GM23338 (cell line): ENCODE data around the gene MMS19. TPM values are rescaled to one million over a fixed set of nuclear protein-coding genes. Genes with fewer than 3 reads are reported as not detected.
A peak's percentile ranks its signal among the peaks of the same experiment; 100 is the strongest.

ENCODE experiments used
- ATAC-seq: fragments of 200-7000 bp; cut with Tn5 transposase; 3 replicates; pipeline ENCODE4 v1.9.1; 2020
- DNase-seq: peaks from one replicate; pipeline ENCODE4 v3.0.0-alpha.2; 2015; ENCODE audit warnings: low spot score
- H2AFZ ChIP-seq: fragments of 200-600 bp; sonication (generic); 2 replicates; pipeline ENCODE4 v1.8.0; 2016; ENCODE audit warnings: antibody characterized with exemption, mild to moderate bottlenecking, moderate library complexity
- H3F3A ChIP-seq: fragments of 200-600 bp; sonication (generic); replicated peaks from 2 replicates; pipeline ENCODE4 v1.8.0; 2017; ENCODE audit warnings: antibody characterized with exemption, mixed run types, low read depth
- H3K27ac ChIP-seq: fragments of 200-600 bp; sonication (generic); 2 replicates; pipeline ENCODE4 v1.6.1; 2016; ENCODE audit warnings: low read depth
- H3K27me3 ChIP-seq: fragments of 200-600 bp; sonication (generic); 2 replicates; pipeline ENCODE4 v1.8.0; 2016; ENCODE audit warnings: mild to moderate bottlenecking, mixed run types, moderate library complexity; ENCODE audit not compliant: insufficient read depth
- H3K36me3 ChIP-seq: fragments of 200-600 bp; sonication (generic); 2 replicates; pipeline ENCODE4 v1.8.0; 2016; ENCODE audit warnings: mild to moderate bottlenecking; ENCODE audit not compliant: insufficient read depth
- H3K4me1 ChIP-seq: fragments of 200-600 bp; sonication (generic); 2 replicates; pipeline ENCODE4 v1.8.0; 2016; ENCODE audit warnings: mild to moderate bottlenecking, moderate library complexity; ENCODE audit not compliant: insufficient read depth
- H3K4me2 ChIP-seq: fragments of 200-600 bp; sonication (generic); 2 replicates; pipeline ENCODE4 v1.7.1; 2017; ENCODE audit warnings: mixed run types
- H3K4me3 ChIP-seq: fragments of 200-600 bp; sonication (generic); 2 replicates; pipeline ENCODE4 v1.6.1; 2016; ENCODE audit warnings: mixed run types
- H3K79me2 ChIP-seq: fragments of 200-600 bp; sonication (generic); replicated peaks from 2 replicates; pipeline ENCODE4 v1.8.0; 2017; ENCODE audit warnings: mild to moderate bottlenecking; ENCODE audit not compliant: insufficient read depth
- H3K9me2 ChIP-seq: fragments of 200-600 bp; sonication (generic); 2 replicates; pipeline ENCODE4 v1.8.0; 2017; ENCODE audit not compliant: insufficient read depth
- H4K20me1 ChIP-seq: fragments of 200-600 bp; sonication (generic); replicated peaks from 2 replicates; pipeline ENCODE4 v1.8.0; 2017; ENCODE audit warnings: mild to moderate bottlenecking; ENCODE audit not compliant: insufficient read depth
- H3K27ac Mint-ChIP-seq: 2 replicates; pipeline ENCODE4 v1.8.0; 2020; ENCODE audit warnings: inconsistent platforms, mild to moderate bottlenecking, moderate library complexity, mixed read lengths
- H3K27me3 Mint-ChIP-seq: 3 replicates; pipeline ENCODE4 v1.8.0; 2022; ENCODE audit warnings: low read depth, mild to moderate bottlenecking, moderate library complexity, mixed read lengths, inconsistent platforms; ENCODE audit not compliant: insufficient read depth, poor library complexity
- H3K36me3 Mint-ChIP-seq: 3 replicates; pipeline ENCODE4 v1.8.0; 2021; ENCODE audit warnings: low read depth, mild to moderate bottlenecking, inconsistent platforms, moderate library complexity, mixed read lengths
- H3K4me1 Mint-ChIP-seq: 3 replicates; pipeline ENCODE4 v1.8.0; 2020; ENCODE audit warnings: mild to moderate bottlenecking, inconsistent platforms, mixed read lengths
- H3K4me3 Mint-ChIP-seq: 3 replicates; pipeline ENCODE4 v1.8.0; 2021; ENCODE audit warnings: moderate library complexity, mild to moderate bottlenecking, inconsistent platforms, mixed read lengths
- H3K9me3 Mint-ChIP-seq: 3 replicates; pipeline ENCODE4 v1.8.0; 2020; ENCODE audit warnings: moderate library complexity, mild to moderate bottlenecking, inconsistent platforms, mixed read lengths
- CREB1 ChIP-seq: fragments of 250-450 bp; sonication (Bioruptor Pico); IDR thresholded peaks from 2 replicates; pipeline ENCODE4 v1.5.0; 2020; ENCODE audit warnings: low read depth, mild to moderate bottlenecking, moderate library complexity
- EZH2 ChIP-seq: fragments of 200-600 bp; sonication (generic); IDR thresholded peaks from one replicate; pipeline ENCODE4 v1.8.0; 2017; ENCODE audit warnings: antibody characterized with exemption, mild to moderate bottlenecking, low read depth; ENCODE audit not compliant: unreplicated experiment
- EZH2phosphoT487 ChIP-seq: fragments of 200-600 bp; sonication (generic); IDR thresholded peaks from one replicate; pipeline ENCODE4 v1.8.1; 2018; ENCODE audit warnings: antibody characterized with exemption; ENCODE audit not compliant: unreplicated experiment
- JUNB ChIP-seq: IDR thresholded peaks from one replicate; pipeline ENCODE4 v1.6.1; 2016; ENCODE audit warnings: antibody characterized with exemption; ENCODE audit not compliant: unreplicated experiment
- NANOG ChIP-seq: IDR thresholded peaks from 2 replicates; pipeline ENCODE4 v1.6.1; 2016; ENCODE audit warnings: antibody characterized with exemption, borderline replicate concordance
- POLR2AphosphoS5 ChIP-seq: IDR thresholded peaks from 2 replicates; pipeline ENCODE4 v1.6.1; 2016; ENCODE audit warnings: antibody characterized with exemption, low read depth
- ZNF114 ChIP-seq: fragments of 250-450 bp; sonication (Bioruptor Pico); IDR thresholded peaks from 2 replicates; pipeline ENCODE4 v1.5.0; 2020; ENCODE audit warnings: mild to moderate bottlenecking, moderate library complexity
- ZNF331 ChIP-seq: fragments of 250-450 bp; sonication (Bioruptor Pico); IDR thresholded peaks from 2 replicates; pipeline ENCODE4 v1.5.0; 2020; ENCODE audit warnings: low read depth, mild to moderate bottlenecking, moderate library complexity
- polyA plus RNA-seq: library from polyadenylated mRNA; unstranded; fragments of >200 nt; fragmentation: Nextera tagmentation; extraction: Ambion mirVana; gene quantifications from 2 replicates; pipeline ENCODE4 v1.2.1, GENCODE V29; 2016
- total RNA-seq: library from RNA; depleted of rRNA; stranded (reverse); fragments of >200 nt; shearing (Covaris generic); gene quantifications from 2 replicates; pipeline ENCODE4 v1.2.3, GENCODE V29; 2014
- TF ChIP-seq, protein P1 (sequence below): fragments of 250-450 bp; sonication (Bioruptor Pico); IDR thresholded peaks from 2 replicates; pipeline ENCODE4 v1.5.0; 2020; ENCODE audit warnings: mild to moderate bottlenecking, moderate library complexity
- TF ChIP-seq, protein P2 (sequence below): IDR thresholded peaks from one replicate; pipeline ENCODE4 v1.6.1; 2018; ENCODE audit warnings: antibody characterized with exemption; ENCODE audit not compliant: unreplicated experiment
- TF ChIP-seq, protein P3 (sequence below): IDR thresholded peaks from 2 replicates; pipeline ENCODE4 v1.6.1; 2016; ENCODE audit warnings: antibody characterized with exemption

The MMS19 gene
- total and polyA plus RNA-seq, 2 experiments from 2014 or later, result 81.5 to 252 TPM

DNA sequence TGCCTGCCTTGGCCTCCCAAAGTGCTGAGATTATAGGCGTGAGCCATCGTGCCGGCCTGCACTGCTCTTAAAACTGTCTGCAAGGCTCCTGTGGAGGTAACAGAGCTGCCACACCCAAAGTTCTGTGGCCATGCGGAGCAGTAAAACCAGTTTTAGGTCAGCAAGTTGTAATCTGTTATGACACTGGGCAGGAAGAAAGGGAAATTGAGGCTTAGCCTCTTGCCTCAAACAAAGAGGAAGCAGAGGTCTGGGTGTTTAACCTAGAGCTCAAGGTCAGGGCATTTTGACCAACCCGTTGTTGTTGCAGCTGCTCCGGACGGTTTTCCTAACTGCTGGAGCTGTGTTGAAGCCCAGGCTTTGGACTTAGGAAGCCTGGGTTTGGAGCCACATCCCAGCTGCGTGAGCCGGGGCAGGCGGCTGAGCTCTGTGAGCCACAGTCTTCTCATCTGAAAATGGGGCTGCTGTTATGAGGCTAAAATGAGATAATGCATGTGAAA, 89.7 kb downstream of the MMS19 start:
- Histone ChIP-seq H3F3A (peaks cover 13% of the 10 kb centered on the region; the same call in 1 of the 2 replicates), H3K27me3 (no peaks in the 10 kb centered on the region), H3K4me2 (no peak overlapping the region), H3K79me2 (no peaks in the 10 kb centered on the region), H2AFZ (0 out of 2 replicates have a peak overlapping the region, but pooled peaks have one; percentile 59), H3K9me2 (no peaks in the 10 kb centered on the region), H3K27ac (no peak overlapping the region), H4K20me1 (no peaks in the 10 kb centered on the region), H3K36me3 (no peaks in the 10 kb centered on the region), H3K4me1 (no peaks in the 10 kb centered on the region; the same call in 1 of the 2 replicates), H3K4me3 (no peak overlapping the region)
- no peak for TF ChIP-seq EZH2
- no peak for TF ChIP-seq ZNF114 (CRISPR knock-in tag)
- TF ChIP-seq POLR2AphosphoS5, result no peak
- TF ChIP-seq, protein P1, sequence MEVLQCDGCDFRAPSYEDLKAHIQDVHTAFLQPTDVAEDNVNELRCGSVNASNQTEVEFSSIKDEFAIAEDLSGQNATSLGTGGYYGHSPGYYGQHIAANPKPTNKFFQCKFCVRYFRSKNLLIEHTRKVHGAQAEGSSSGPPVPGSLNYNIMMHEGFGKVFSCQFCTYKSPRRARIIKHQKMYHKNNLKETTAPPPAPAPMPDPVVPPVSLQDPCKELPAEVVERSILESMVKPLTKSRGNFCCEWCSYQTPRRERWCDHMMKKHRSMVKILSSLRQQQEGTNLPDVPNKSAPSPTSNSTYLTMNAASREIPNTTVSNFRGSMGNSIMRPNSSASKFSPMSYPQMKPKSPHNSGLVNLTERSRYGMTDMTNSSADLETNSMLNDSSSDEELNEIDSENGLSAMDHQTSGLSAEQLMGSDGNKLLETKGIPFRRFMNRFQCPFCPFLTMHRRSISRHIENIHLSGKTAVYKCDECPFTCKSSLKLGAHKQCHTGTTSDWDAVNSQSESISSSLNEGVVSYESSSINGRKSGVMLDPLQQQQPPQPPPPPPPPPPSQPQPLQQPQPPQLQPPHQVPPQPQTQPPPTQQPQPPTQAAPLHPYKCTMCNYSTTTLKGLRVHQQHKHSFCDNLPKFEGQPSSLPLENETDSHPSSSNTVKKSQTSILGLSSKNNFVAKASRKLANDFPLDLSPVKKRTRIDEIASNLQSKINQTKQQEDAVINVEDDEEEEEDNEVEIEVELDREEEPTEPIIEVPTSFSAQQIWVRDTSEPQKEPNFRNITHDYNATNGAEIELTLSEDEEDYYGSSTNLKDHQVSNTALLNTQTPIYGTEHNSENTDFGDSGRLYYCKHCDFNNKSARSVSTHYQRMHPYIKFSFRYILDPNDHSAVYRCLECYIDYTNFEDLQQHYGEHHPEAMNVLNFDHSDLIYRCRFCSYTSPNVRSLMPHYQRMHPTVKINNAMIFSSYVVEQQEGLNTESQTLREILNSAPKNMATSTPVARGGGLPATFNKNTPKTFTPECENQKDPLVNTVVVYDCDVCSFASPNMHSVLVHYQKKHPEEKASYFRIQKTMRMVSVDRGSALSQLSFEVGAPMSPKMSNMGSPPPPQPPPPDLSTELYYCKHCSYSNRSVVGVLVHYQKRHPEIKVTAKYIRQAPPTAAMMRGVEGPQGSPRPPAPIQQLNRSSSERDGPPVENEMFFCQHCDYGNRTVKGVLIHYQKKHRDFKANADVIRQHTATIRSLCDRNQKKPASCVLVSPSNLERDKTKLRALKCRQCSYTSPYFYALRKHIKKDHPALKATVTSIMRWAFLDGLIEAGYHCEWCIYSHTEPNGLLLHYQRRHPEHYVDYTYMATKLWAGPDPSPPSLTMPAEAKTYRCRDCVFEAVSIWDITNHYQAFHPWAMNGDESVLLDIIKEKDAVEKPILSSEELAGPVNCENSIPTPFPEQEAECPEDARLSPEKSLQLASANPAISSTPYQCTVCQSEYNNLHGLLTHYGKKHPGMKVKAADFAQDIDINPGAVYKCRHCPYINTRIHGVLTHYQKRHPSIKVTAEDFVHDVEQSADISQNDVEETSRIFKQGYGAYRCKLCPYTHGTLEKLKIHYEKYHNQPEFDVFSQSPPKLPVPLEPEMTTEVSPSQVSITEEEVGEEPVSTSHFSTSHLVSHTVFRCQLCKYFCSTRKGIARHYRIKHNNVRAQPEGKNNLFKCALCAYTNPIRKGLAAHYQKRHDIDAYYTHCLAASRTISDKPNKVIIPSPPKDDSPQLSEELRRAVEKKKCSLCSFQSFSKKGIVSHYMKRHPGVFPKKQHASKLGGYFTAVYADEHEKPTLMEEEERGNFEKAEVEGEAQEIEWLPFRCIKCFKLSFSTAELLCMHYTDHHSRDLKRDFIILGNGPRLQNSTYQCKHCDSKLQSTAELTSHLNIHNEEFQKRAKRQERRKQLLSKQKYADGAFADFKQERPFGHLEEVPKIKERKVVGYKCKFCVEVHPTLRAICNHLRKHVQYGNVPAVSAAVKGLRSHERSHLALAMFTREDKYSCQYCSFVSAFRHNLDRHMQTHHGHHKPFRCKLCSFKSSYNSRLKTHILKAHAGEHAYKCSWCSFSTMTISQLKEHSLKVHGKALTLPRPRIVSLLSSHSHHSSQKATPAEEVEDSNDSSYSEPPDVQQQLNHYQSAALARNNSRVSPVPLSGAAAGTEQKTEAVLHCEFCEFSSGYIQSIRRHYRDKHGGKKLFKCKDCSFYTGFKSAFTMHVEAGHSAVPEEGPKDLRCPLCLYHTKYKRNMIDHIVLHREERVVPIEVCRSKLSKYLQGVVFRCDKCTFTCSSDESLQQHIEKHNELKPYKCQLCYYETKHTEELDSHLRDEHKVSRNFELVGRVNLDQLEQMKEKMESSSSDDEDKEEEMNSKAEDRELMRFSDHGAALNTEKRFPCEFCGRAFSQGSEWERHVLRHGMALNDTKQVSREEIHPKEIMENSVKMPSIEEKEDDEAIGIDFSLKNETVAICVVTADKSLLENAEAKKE, result no peak
- TF ChIP-seq, protein P2, sequence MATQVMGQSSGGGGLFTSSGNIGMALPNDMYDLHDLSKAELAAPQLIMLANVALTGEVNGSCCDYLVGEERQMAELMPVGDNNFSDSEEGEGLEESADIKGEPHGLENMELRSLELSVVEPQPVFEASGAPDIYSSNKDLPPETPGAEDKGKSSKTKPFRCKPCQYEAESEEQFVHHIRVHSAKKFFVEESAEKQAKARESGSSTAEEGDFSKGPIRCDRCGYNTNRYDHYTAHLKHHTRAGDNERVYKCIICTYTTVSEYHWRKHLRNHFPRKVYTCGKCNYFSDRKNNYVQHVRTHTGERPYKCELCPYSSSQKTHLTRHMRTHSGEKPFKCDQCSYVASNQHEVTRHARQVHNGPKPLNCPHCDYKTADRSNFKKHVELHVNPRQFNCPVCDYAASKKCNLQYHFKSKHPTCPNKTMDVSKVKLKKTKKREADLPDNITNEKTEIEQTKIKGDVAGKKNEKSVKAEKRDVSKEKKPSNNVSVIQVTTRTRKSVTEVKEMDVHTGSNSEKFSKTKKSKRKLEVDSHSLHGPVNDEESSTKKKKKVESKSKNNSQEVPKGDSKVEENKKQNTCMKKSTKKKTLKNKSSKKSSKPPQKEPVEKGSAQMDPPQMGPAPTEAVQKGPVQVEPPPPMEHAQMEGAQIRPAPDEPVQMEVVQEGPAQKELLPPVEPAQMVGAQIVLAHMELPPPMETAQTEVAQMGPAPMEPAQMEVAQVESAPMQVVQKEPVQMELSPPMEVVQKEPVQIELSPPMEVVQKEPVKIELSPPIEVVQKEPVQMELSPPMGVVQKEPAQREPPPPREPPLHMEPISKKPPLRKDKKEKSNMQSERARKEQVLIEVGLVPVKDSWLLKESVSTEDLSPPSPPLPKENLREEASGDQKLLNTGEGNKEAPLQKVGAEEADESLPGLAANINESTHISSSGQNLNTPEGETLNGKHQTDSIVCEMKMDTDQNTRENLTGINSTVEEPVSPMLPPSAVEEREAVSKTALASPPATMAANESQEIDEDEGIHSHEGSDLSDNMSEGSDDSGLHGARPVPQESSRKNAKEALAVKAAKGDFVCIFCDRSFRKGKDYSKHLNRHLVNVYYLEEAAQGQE, result no peak
- TF ChIP-seq, protein P3, sequence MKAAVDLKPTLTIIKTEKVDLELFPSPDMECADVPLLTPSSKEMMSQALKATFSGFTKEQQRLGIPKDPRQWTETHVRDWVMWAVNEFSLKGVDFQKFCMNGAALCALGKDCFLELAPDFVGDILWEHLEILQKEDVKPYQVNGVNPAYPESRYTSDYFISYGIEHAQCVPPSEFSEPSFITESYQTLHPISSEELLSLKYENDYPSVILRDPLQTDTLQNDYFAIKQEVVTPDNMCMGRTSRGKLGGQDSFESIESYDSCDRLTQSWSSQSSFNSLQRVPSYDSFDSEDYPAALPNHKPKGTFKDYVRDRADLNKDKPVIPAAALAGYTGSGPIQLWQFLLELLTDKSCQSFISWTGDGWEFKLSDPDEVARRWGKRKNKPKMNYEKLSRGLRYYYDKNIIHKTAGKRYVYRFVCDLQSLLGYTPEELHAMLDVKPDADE, result no peak
- TF ChIP-seq CREB1, result no peak
- no peak for TF ChIP-seq JUNB
- TF ChIP-seq ZNF331, result no peak
- TF ChIP-seq NANOG, result no peak
- no peak for TF ChIP-seq EZH2phosphoT487
- H3K27me3 Mint-ChIP-seq, result no peaks in the 10 kb centered on the region
- H3K4me3 Mint-ChIP-seq, result no peak overlapping the region
- DNase-seq, result no peak
- no peaks in the 10 kb centered on the region for H3K9me3 Mint-ChIP-seq
- peaks cover 6% of the 10 kb centered on the region; the same call in 2 of the 3 replicates for H3K4me1 Mint-ChIP-seq
- no peak for ATAC-seq
- H3K27ac Mint-ChIP-seq, result no peak overlapping the region
- no peaks in the 10 kb centered on the region for H3K36me3 Mint-ChIP-seq
